Liver (tissue), 3 donors: ENCODE results near the gene NFILZ.

Source experiments
- CTCF ChIP-seq: fragments of 150-350 bp; IDR thresholded peaks from 2 replicates; pipeline ENCODE4 v1.5.1; 2017; ENCODE audit warnings: improper control_type of control experiment, low read depth, low read length; ENCODE audit not compliant: missing input control
- FOXA1 ChIP-seq: IDR thresholded peaks from 2 replicates; pipeline ENCODE4 v1.6.1; 2016; ENCODE audit warnings: antibody characterized with exemption
- FOXA2 ChIP-seq: IDR thresholded peaks from 2 replicates; pipeline ENCODE4 v1.6.1; 2016; ENCODE audit warnings: antibody characterized with exemption
- MAX ChIP-seq: IDR thresholded peaks from 2 replicates; pipeline ENCODE4 v1.6.1; 2016; ENCODE audit warnings: antibody characterized with exemption
- RXRA ChIP-seq, 2 donors: IDR thresholded peaks; 2 replicates each; pipeline ENCODE4 v1.6.1; 2017 to 2018; ENCODE audit warnings: antibody characterized with exemption in 2 of 2, mild to moderate bottlenecking in 1 of 2
- TAF1 ChIP-seq: conservative IDR thresholded peaks from 2 replicates; pipeline ENCODE4 v1.6.1; 2016; ENCODE audit warnings: antibody characterized with exemption, mild to moderate bottlenecking
- YY1 ChIP-seq: IDR thresholded peaks from 2 replicates; pipeline ENCODE4 v1.6.1; 2016; ENCODE audit warnings: antibody characterized with exemption, mild to moderate bottlenecking
- ZBTB33 ChIP-seq: IDR thresholded peaks from 2 replicates; pipeline ENCODE4 v1.6.1; 2016; ENCODE audit warnings: antibody characterized with exemption
- donor health status: healthy.
- donor health status: healthy.

GRCh38 chr19:8600816-8601215, 29.6 kb upstream of the NFILZ start:
- TF ChIP-seq CTCF, result no peak
- no peak for TF ChIP-seq ZBTB33
- no peak for TF ChIP-seq MAX
- TF ChIP-seq YY1, result no peak
- TF ChIP-seq TAF1, result no peak
- no peak for TF ChIP-seq RXRA (IDR thresholded peaks at IDR 0.05)
- no peak for TF ChIP-seq FOXA1
- TF ChIP-seq FOXA2, result no peak
